ENCODE results near the gene FADS2. TPM values are rescaled to one million over a fixed set of nuclear protein-coding genes. Genes with fewer than 3 reads are reported as not detected.

The FADS2 gene
- total and polyA plus RNA-seq, 10 of the 15 experiments (the other 5 are each of a cell fraction or from before 2014, with no cell fraction given) = 3.3 to 313 (median 149) TPM

- Histone ChIP-seq H2AFZ (ENCODE audit: control insufficient read depth, low read depth, low read length) (no peak overlapping the region), H3K9me3 (replicated peaks; ENCODE audit: control insufficient read depth, insufficient read depth, low read length) (no peaks in the 10 kb centered on the region), H3K4me3 (no peak overlapping the region), H3K27ac (ENCODE audit: control insufficient read depth, insufficient read depth) (no peak overlapping the region), H3K4me2 (ENCODE audit: control insufficient read depth, insufficient read depth) (no peak overlapping the region), H3K79me2 (ENCODE audit: control insufficient read depth, insufficient read depth, low read length) (no peaks in the 10 kb centered on the region), H4K20me1 (ENCODE audit: control insufficient read depth, insufficient read depth) (no peaks in the 10 kb centered on the region), H3K27me3 (replicated peaks in 1 of 2; ENCODE audit: control insufficient read depth in 2 of 2, insufficient read depth in 2 of 2, low read length in 1 of 2) (peaks cover 6 to 8% of the 10 kb centered on the region in 2 experiments; a peak in 3 of 4 replicates), H3K9ac (ENCODE audit: control insufficient read depth, insufficient read depth, low read length) (no peak overlapping the region), H3K4me1 (ENCODE audit: control insufficient read depth, insufficient read depth, low read length) (no peaks in the 10 kb centered on the region), H3K36me3 (ENCODE audit: control insufficient read depth in 2 of 2, insufficient read depth in 2 of 2, low read length in 1 of 2) (no peaks in the 10 kb centered on the region)
- in situ Hi-C loops (cut with MboI) (no loop called here), intact Hi-C loops (cut with micrococcal nuclease; ENCODE audit: unreplicated experiment) (no loop called here)
- ATAC-seq = no peak
- no peak for TF ChIP-seq ETV6 (conservative IDR thresholded peaks at IDR 0.05 in 1 of 2, IDR thresholded peaks at IDR 0.05 in 1 of 2; ENCODE audit: borderline replicate concordance in 1 of 2, low read depth in 1 of 2)
- TF ChIP-seq SKIL (IDR thresholded peaks at IDR 0.05; ENCODE audit: low read depth, poor library complexity, severe bottlenecking) = no peak
- no peak for TF ChIP-seq CREM (IDR thresholded peaks at IDR 0.05; ENCODE audit: low read depth)
- TF ChIP-seq NR2F1 (conservative IDR thresholded peaks at IDR 0.05) = no peak
- TF ChIP-seq ZSCAN29 (IDR thresholded peaks at IDR 0.05) = no peak
- no peak for TF ChIP-seq YY1 (IDR thresholded peaks at IDR 0.05; ENCODE audit: low read depth, low read length)
- TF ChIP-seq MEF2A (IDR thresholded peaks at IDR 0.05; ENCODE audit: insufficient read depth, low read depth, low read length) = no peak
- TF ChIP-seq CBX5 (IDR thresholded peaks at IDR 0.05; ENCODE audit: low read depth) = no peak
- no TSS peak for BruUV-seq (replicated peaks)
- ChIA-PET POLR2A (no interaction called here), CTCF (interaction anchor here (1.4 kb wide), 1 partner anchor 167 kb away, joined by 5 read pairs; no protein-coding TSS in a partner anchor), RAD21 (ENCODE audit: unreplicated experiment) (interaction anchor here (1.7 kb wide), 1 partner anchor 167 kb away, joined by 5 read pairs; no protein-coding TSS in a partner anchor), SMC1A (ENCODE audit: uncharacterized antibody, unreplicated experiment) (no interaction called here)
- DNase-seq (ENCODE audit: low read depth, low spot score) = no peak
- 31% methylated on average over 7 of the region's 7 CpGs for WGBS (ENCODE audit: insufficient coverage, insufficient replicate concordance, low lambda C conversion rate, missing lambda C conversion rate)
- FAIRE-seq = no peak
Measured at GRCh38 chr11:61914471-61915171, 86.5 kb downstream of the FADS2 start.

Measured in GM12878 (cell line).